Smooth muscle cell (in vitro differentiated cells): Measurements from ENCODE around the gene GSE1. TPM values are rescaled to one million over a fixed set of nuclear protein-coding genes. Genes with fewer than 3 reads are reported as not detected.

Source experiments
- DNase-seq: peaks from one replicate; lab custom pipeline; 2025; ENCODE audit not compliant: unreplicated experiment; lab: John Stamatoyannopoulos, UW
- H2AFZ ChIP-seq: fragments of 200-600 bp; sonication (generic); 2 replicates; pipeline ENCODE4 v1.6.0; 2016; ENCODE audit warnings: antibody characterized with exemption, low read depth, mild to moderate bottlenecking
- H3F3A ChIP-seq: fragments of 200-600 bp; sonication (generic); 2 replicates; pipeline ENCODE4 v1.6.0; 2017; ENCODE audit warnings: antibody characterized with exemption, low read depth
- H3K27ac ChIP-seq: fragments of 200-600 bp; sonication (generic); 2 replicates; pipeline ENCODE4 v1.5.1; 2016; ENCODE audit warnings: low read depth, mild to moderate bottlenecking
- H3K27me3 ChIP-seq: fragments of 200-600 bp; sonication (generic); 2 replicates; pipeline ENCODE4 v1.6.1; 2016; ENCODE audit warnings: low read depth, mild to moderate bottlenecking
- H3K36me3 ChIP-seq: fragments of 200-600 bp; sonication (generic); 2 replicates; pipeline ENCODE4 v1.5.1; 2016; ENCODE audit warnings: low read depth
- H3K4me1 ChIP-seq: fragments of 200-600 bp; sonication (generic); 2 replicates; pipeline ENCODE4 v1.5.1; 2016; ENCODE audit warnings: low read depth
- H3K4me2 ChIP-seq: fragments of 200-600 bp; sonication (generic); 2 replicates; pipeline ENCODE4 v1.6.0; 2016; ENCODE audit warnings: mild to moderate bottlenecking
- H3K4me3 ChIP-seq: fragments of 200-600 bp; sonication (generic); 2 replicates; pipeline ENCODE4 v1.5.1; 2016; ENCODE audit warnings: mild to moderate bottlenecking
- H3K79me2 ChIP-seq: fragments of 200-600 bp; sonication (generic); 2 replicates; pipeline ENCODE4 v1.6.0; 2016; ENCODE audit warnings: low read depth, mild to moderate bottlenecking
- H3K9ac ChIP-seq: fragments of 200-600 bp; sonication (generic); 2 replicates; pipeline ENCODE4 v1.6.0; 2016; ENCODE audit warnings: low read depth
- H3K9me3 ChIP-seq: fragments of 200-600 bp; sonication (generic); replicated peaks from 2 replicates; pipeline ENCODE4 v1.5.1; 2016; ENCODE audit warnings: low read depth
- H4K20me1 ChIP-seq: fragments of 200-600 bp; sonication (generic); 2 replicates; pipeline ENCODE4 v1.6.0; 2016; ENCODE audit warnings: low read depth
- WGBS: methylation state at CpG from one replicate; pipeline ENCODE4 v1.1.7; 2016; ENCODE audit warnings: low lambda C conversion rate; 5-methylcytosine and 5-hydroxymethylcytosine counted together
- polyA plus RNA-seq: library from polyadenylated mRNA; unstranded; fragments of >200 nt; fragmentation: Nextera tagmentation; extraction: Ambion mirVana; gene quantifications from 2 replicates; pipeline ENCODE4 v1.2.1, GENCODE V29; 2016
- total RNA-seq: library from RNA; depleted of rRNA; stranded (reverse); fragments of >200 nt; gene quantifications from 2 replicates; pipeline ENCODE4 v1.2.3, GENCODE V29; 2014
- TF ChIP-seq, protein P1 (sequence below): fragments of 200-600 bp; sonication (generic); IDR thresholded peaks from 2 replicates; pipeline ENCODE4 v1.5.1; 2017; ENCODE audit warnings: borderline replicate concordance, mild to moderate bottlenecking, antibody characterized with exemption; ENCODE audit not compliant: insufficient read depth, poor library complexity, severe bottlenecking

The GSE1 gene
- total and polyA plus RNA-seq, 2 experiments from 2014 or later: 13.6 to 27.7 TPM

DNA sequence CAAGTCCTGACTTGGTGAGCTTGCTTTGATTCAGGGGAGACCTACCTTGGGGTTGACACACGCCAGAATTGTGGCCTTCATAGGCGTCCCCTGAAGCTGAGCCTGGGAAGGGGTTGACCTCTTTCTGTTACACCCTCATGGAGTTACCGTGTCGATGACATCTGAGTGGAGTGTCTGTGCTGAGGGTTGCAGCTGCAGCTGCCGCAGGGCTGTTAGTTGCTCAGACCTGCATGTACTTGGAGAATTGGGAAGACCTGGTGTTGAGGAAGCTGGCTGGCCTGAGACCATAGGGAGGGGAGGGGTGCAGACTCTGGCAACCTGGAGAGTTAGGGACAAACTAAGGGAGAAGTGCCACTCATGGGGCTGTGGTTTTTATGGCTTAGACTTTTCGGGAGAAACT is 9.6 kb downstream of the GSE1 start:
- Histone ChIP-seq H3F3A (no peaks in the 10 kb centered on the region), H3K27ac (no peak overlapping the region), H3K4me2 (no peak overlapping the region), H2AFZ (no peak overlapping the region), H3K4me3 (no peak overlapping the region), H3K4me1 (peaks cover 35% of the 10 kb centered on the region), H3K27me3 (no peaks in the 10 kb centered on the region), H4K20me1 (peaks cover 100% of the 10 kb centered on the region), H3K9ac (no peak overlapping the region), H3K9me3 (no peaks in the 10 kb centered on the region), H3K79me2 (peaks cover 77% of the 10 kb centered on the region), H3K36me3 (no peaks in the 10 kb centered on the region)
- no peak for DNase-seq
- 88% methylated on average over 6 of the region's 6 CpGs for WGBS
- TF ChIP-seq, protein P1, sequence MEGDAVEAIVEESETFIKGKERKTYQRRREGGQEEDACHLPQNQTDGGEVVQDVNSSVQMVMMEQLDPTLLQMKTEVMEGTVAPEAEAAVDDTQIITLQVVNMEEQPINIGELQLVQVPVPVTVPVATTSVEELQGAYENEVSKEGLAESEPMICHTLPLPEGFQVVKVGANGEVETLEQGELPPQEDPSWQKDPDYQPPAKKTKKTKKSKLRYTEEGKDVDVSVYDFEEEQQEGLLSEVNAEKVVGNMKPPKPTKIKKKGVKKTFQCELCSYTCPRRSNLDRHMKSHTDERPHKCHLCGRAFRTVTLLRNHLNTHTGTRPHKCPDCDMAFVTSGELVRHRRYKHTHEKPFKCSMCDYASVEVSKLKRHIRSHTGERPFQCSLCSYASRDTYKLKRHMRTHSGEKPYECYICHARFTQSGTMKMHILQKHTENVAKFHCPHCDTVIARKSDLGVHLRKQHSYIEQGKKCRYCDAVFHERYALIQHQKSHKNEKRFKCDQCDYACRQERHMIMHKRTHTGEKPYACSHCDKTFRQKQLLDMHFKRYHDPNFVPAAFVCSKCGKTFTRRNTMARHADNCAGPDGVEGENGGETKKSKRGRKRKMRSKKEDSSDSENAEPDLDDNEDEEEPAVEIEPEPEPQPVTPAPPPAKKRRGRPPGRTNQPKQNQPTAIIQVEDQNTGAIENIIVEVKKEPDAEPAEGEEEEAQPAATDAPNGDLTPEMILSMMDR: no peak

DNA sequence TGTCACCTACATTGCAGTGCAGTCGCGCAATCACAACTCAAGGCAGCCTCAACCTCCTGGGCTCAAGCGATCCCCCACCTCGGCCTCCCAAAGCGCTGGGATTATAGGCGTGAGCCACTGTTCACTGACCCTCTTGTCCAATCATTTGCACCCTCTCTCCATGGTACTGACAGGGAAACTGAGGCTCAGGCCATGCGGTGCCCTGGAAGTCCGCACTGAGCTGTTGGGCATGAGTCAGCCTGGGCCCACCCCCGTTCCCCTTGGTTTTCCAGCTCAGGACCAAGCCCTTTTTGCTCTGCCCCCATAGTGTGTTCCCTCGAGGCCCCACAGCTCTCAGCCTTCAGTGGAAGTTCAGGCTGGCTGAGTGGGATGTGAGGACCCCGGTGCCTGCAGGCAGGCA is 10.1 kb downstream of the GSE1 start:
- Histone ChIP-seq H3K9me3 (no peaks in the 10 kb centered on the region), H3K36me3 (no peaks in the 10 kb centered on the region), H4K20me1 (peaks cover 100% of the 10 kb centered on the region), H3F3A (no peaks in the 10 kb centered on the region), H3K9ac (no peak overlapping the region), H3K27ac (no peak overlapping the region), H3K4me1 (peaks cover 40% of the 10 kb centered on the region), H3K4me3 (no peak overlapping the region), H3K4me2 (no peak overlapping the region), H3K79me2 (peaks cover 80% of the 10 kb centered on the region), H3K27me3 (no peaks in the 10 kb centered on the region), H2AFZ (no peak overlapping the region)
- TF ChIP-seq, protein P1: no peak
- no peak for DNase-seq
- 93% methylated on average over 11 of the region's 11 CpGs for WGBS

DNA sequence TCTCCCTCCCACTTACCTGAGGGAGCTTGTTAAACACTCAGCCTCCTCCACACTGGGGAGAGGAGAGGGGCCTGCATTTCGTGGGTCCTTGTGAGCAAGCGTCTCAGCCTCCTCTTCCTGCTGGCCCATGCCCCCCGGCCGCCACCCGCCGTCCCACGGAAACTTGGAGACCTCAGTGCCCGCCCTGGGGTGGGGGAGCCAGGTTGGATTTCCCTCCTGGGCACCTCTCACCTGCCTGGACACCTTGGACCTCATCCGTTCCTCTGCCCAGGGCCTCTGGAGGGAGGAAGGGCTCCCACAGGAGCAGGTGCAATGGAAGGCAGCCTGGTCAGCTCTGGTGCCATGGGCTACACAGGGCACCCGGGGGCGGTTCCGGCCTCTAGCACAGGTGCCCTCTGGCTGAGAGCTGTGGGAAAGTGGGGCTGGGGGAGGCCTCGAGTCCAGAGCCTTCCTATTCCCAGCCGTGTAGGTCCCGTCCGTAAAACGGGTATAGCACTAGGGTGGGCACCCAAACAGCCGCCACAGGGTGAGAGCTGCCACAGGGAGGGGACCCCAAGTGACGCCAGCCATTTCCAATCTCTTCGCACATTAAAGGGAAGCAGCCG is 11.0 kb downstream of the GSE1 start:
- no peak overlapping the region for H3K4me2 ChIP-seq
- 94% methylated on average over 21 of the region's 21 CpGs for WGBS
- no peak overlapping the region for H2AFZ ChIP-seq
- no peaks in the 10 kb centered on the region for H3K27me3 ChIP-seq
- H3K27ac ChIP-seq: no peak overlapping the region
- H3K36me3 ChIP-seq: no peaks in the 10 kb centered on the region
- TF ChIP-seq, protein P1: no peak
- H4K20me1 ChIP-seq: peaks cover 100% of the 10 kb centered on the region
- peaks cover 80% of the 10 kb centered on the region for H3K79me2 ChIP-seq
- H3K9me3 ChIP-seq: no peaks in the 10 kb centered on the region
- peaks cover 42% of the 10 kb centered on the region for H3K4me1 ChIP-seq
- no peak overlapping the region for H3K4me3 ChIP-seq
- DNase-seq: no peak
- no peaks in the 10 kb centered on the region for H3F3A ChIP-seq
- H3K9ac ChIP-seq: no peak overlapping the region

DNA sequence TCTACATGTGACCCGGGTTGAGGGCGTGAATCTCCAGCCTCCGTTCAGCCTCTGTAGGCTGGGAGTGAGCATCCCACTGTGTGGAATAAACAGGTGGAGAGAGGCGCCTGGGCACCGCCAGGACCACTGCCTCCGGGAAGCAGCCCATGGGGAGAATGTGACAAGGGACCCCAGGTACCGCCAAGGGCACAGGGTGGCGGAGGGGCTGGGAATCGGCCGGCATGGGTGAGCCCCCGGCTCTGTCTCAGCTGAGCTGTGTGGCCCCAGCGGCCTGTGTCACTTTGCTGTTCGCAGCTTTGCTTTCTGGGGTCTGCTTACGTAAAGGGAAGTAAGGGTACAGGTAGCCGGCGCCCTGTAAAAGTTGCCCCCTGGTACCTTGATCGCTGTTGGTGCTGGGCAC is 11.5 kb downstream of the GSE1 start:
- H4K20me1 ChIP-seq: peaks cover 100% of the 10 kb centered on the region
- no peak overlapping the region for H3K9ac ChIP-seq
- TF ChIP-seq, protein P1: no peak
- peaks cover 36% of the 10 kb centered on the region for H3K4me1 ChIP-seq
- 96% methylated on average over 17 of the region's 17 CpGs for WGBS
- no peak overlapping the region for H3K4me3 ChIP-seq
- no peak overlapping the region for H3K4me2 ChIP-seq
- no peaks in the 10 kb centered on the region for H3K27me3 ChIP-seq
- peaks cover 80% of the 10 kb centered on the region for H3K79me2 ChIP-seq
- H3K9me3 ChIP-seq: no peaks in the 10 kb centered on the region
- H2AFZ ChIP-seq: no peak overlapping the region
- no peak for DNase-seq
- H3K36me3 ChIP-seq: no peaks in the 10 kb centered on the region
- no peak overlapping the region for H3K27ac ChIP-seq
- H3F3A ChIP-seq: no peaks in the 10 kb centered on the region
